ENCODE data around the gene TF.

Gene TF

DNA sequence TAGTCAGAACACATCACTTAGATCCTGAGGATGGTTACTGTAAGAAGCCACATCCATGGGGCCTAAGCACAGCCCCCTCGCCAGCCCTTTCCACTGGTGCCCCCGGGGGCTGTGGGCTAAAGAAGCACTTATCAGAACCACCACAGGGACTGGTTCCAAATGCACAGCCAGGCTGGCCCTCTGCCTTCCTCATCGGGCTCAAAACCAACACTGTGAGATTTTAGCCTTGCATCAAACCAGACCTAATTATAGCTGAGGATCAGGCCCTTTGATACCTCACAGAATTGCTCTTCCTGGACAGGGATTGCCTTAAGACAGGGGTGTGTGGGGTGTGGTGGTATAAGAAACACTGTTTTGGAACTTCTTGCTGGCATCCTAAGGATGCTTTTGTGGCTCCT, 83.1 kb downstream of the TF start:
- no peaks in the 10 kb centered on the region for H3K36me3 ChIP-seq (ENCODE audit: control insufficient read depth, insufficient read depth, low read length)
- no peak overlapping the region for H3K27ac ChIP-seq (ENCODE audit: low read depth, low read length, severe bottlenecking)
- no peaks in the 10 kb centered on the region for H3K4me1 ChIP-seq (ENCODE audit: control insufficient read depth, insufficient read depth, low read length, poor library complexity, severe bottlenecking)
- no peak overlapping the region for H3K4me3 ChIP-seq (ENCODE audit: extremely low read depth, insufficient read depth, low read length, poor library complexity, severe bottlenecking)
- no peaks in the 10 kb centered on the region for H3K9me3 ChIP-seq (ENCODE audit: control insufficient read depth, low read length)
- WGBS, 2 experiments (ENCODE audit: insufficient coverage in 2 of 2): 87 to 100% methylated on average over 3 of the region's 3 CpGs

DNA sequence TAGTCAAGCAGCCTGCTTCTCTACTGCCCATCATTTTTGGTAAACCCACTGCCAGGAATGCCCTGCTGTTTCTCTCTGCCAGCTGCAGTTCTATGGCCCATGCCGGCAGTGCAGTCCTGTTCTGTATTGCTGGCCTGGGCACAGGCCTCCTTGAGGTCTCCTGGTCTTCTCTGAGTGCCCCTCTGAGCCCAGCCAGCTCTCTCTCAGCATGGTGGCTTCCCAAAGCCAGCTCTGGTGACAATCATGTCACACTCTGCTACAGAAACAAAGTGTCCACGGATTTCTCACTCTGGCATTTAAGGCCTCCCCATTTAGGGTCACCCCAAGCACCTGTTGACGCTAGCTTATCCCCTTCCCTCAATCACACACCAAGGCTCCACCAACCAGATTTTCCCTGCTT, 83.9 kb downstream of the TF start:
- Histone ChIP-seq H3K4me1 (ENCODE audit: control insufficient read depth, insufficient read depth, low read length, poor library complexity, severe bottlenecking) (no peaks in the 10 kb centered on the region), H3K9me3 (ENCODE audit: control insufficient read depth, low read length) (no peaks in the 10 kb centered on the region), H3K4me3 (ENCODE audit: extremely low read depth, insufficient read depth, low read length, poor library complexity, severe bottlenecking) (no peak overlapping the region), H3K27ac (ENCODE audit: low read depth, low read length, severe bottlenecking) (no peak overlapping the region), H3K36me3 (ENCODE audit: control insufficient read depth, insufficient read depth, low read length) (no peaks in the 10 kb centered on the region)
- WGBS, 2 experiments (ENCODE audit: insufficient coverage in 2 of 2): 78 to 96% methylated on average over 3 of the region's 3 CpGs

GRCh38 chr3:133831966-133832801, 86.0 kb downstream of the TF start:
- Histone ChIP-seq H3K36me3 (ENCODE audit: control insufficient read depth, insufficient read depth, low read length) (no peaks in the 10 kb centered on the region), H3K4me3 (ENCODE audit: extremely low read depth, insufficient read depth, low read length, poor library complexity, severe bottlenecking) (no peak overlapping the region), H3K4me1 (ENCODE audit: control insufficient read depth, insufficient read depth, low read length, poor library complexity, severe bottlenecking) (no peaks in the 10 kb centered on the region), H3K9me3 (ENCODE audit: control insufficient read depth, low read length) (no peaks in the 10 kb centered on the region), H3K27ac (ENCODE audit: low read depth, low read length, severe bottlenecking) (no peak overlapping the region)
- 73 to 74% methylated on average over 10 to 11 of the region's 13 CpGs for WGBS, 2 experiments (ENCODE audit: insufficient coverage in 2 of 2)

- Histone ChIP-seq H3K27ac (ENCODE audit: low read depth, low read length, severe bottlenecking) (no peak overlapping the region), H3K4me3 (ENCODE audit: extremely low read depth, insufficient read depth, low read length, poor library complexity, severe bottlenecking) (no peak overlapping the region), H3K9me3 (ENCODE audit: control insufficient read depth, low read length) (no peaks in the 10 kb centered on the region), H3K36me3 (ENCODE audit: control insufficient read depth, insufficient read depth, low read length) (no peaks in the 10 kb centered on the region), H3K4me1 (ENCODE audit: control insufficient read depth, insufficient read depth, low read length, poor library complexity, severe bottlenecking) (no peaks in the 10 kb centered on the region)
- 94 to 96% methylated on average over 10 of the region's 10 CpGs for WGBS, 2 experiments (ENCODE audit: insufficient coverage in 2 of 2)
These were observed 86.6 kb downstream of the TF start for GRCh38 chr3:133832802-133833144.

DNA sequence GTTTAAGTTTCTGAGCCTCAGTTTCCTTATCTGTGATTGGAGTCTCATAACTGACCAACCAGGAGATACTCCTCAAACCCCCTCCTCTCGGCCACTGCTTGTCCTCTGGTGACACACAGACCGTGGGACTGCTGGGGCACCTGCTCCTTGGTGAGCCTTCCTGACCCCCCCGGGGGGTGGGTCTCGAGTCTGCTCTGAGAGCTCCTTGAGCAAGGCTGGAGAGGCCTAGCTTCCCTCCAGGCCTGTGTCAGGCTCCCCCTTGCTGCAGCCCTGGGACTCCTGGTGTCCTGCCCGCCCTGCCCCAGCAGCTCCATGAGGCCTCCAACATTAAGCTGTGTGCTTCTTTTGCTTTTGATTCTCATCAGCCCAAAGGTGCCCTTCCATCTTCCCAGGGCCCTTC, 87.1 kb downstream of the TF start:
- Histone ChIP-seq H3K4me1 (ENCODE audit: control insufficient read depth, insufficient read depth, low read length, poor library complexity, severe bottlenecking) (no peaks in the 10 kb centered on the region), H3K36me3 (ENCODE audit: control insufficient read depth, insufficient read depth, low read length) (no peaks in the 10 kb centered on the region), H3K27ac (ENCODE audit: low read depth, low read length, severe bottlenecking) (no peak overlapping the region), H3K9me3 (ENCODE audit: control insufficient read depth, low read length) (no peaks in the 10 kb centered on the region), H3K4me3 (ENCODE audit: extremely low read depth, insufficient read depth, low read length, poor library complexity, severe bottlenecking) (no peak overlapping the region)
- 86 to 93% methylated on average over 5 of the region's 5 CpGs for WGBS, 2 experiments (ENCODE audit: insufficient coverage in 2 of 2)

- Histone ChIP-seq H3K9me3 (ENCODE audit: control insufficient read depth, low read length) (no peaks in the 10 kb centered on the region), H3K4me1 (ENCODE audit: control insufficient read depth, insufficient read depth, low read length, poor library complexity, severe bottlenecking) (no peaks in the 10 kb centered on the region), H3K4me3 (ENCODE audit: extremely low read depth, insufficient read depth, low read length, poor library complexity, severe bottlenecking) (no peak overlapping the region), H3K36me3 (ENCODE audit: control insufficient read depth, insufficient read depth, low read length) (no peaks in the 10 kb centered on the region), H3K27ac (ENCODE audit: low read depth, low read length, severe bottlenecking) (no peak overlapping the region)
- WGBS, 2 experiments (ENCODE audit: insufficient coverage in 2 of 2): 76 to 87% methylated on average over 7 to 11 of the region's 13 CpGs
These were observed 87.9 kb downstream of the TF start for GRCh38 chr3:133833880-133834620.

DNA sequence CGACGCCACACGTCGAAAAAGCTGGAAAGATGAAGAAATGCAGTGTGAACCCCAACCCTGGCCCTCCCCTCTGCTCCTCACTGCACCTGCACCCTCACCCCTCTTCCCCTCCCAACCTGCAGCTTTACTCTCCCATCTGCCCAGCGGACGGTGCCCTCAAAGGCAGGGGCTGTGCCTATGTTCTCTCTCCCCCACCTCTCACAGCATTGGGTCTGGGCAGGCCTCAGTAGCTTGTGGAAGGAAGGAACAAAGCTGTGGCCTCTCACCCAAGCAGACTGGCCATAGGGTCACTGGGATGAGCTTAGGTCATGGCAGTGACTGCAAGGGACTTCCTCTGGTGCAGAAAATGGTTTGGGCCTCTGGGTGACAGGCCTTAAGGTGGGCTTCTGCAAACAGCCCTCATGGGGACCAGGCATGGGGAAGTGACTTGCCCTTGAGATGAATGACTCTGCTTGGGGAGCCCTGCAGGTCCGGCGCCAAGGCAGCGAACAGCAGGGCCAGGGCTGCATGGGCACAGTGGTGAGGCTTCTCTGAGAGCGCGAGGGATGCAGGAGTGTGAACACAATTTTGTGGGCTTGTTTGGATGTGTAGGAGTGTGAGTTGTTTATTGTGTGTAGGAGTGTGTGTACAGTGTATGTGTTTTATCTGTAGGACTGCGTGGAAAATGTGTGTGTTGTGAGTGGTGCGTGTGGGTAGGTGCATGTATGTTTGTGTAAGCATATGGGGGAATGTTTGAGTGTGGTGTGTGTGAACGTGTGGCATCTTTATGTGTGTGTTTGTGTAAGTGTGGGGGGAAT, 88.6 kb downstream of the TF start:
- Histone ChIP-seq H3K36me3 (ENCODE audit: control insufficient read depth, insufficient read depth, low read length) (no peaks in the 10 kb centered on the region), H3K4me1 (ENCODE audit: control insufficient read depth, insufficient read depth, low read length, poor library complexity, severe bottlenecking) (no peaks in the 10 kb centered on the region), H3K27ac (ENCODE audit: low read depth, low read length, severe bottlenecking) (no peak overlapping the region), H3K9me3 (ENCODE audit: control insufficient read depth, low read length) (no peaks in the 10 kb centered on the region), H3K4me3 (ENCODE audit: extremely low read depth, insufficient read depth, low read length, poor library complexity, severe bottlenecking) (no peak overlapping the region)
- WGBS, 2 experiments (ENCODE audit: insufficient coverage in 2 of 2): 91 to 95% methylated on average over 8 to 9 of the region's 14 CpGs

DNA sequence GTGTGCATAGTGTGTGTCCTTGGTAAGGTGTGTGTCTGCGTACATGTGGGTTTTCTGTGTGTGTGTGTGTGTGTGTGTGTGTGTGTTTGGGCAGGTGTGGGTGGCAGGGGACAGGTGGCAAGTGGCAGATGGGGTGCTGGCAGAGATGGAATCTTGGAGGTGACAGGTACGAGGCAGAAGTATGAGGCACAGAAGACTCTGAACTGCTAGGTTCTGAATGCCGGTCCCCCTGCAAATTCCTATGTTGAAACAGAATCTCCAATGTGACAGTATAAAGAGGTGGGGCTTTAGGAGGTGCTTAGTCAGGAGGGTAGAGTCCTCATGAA, 89.2 kb downstream of the TF start:
- Histone ChIP-seq H3K36me3 (ENCODE audit: control insufficient read depth, insufficient read depth, low read length) (no peaks in the 10 kb centered on the region), H3K9me3 (ENCODE audit: control insufficient read depth, low read length) (no peaks in the 10 kb centered on the region), H3K4me1 (ENCODE audit: control insufficient read depth, insufficient read depth, low read length, poor library complexity, severe bottlenecking) (no peaks in the 10 kb centered on the region), H3K27ac (ENCODE audit: low read depth, low read length, severe bottlenecking) (no peak overlapping the region), H3K4me3 (ENCODE audit: extremely low read depth, insufficient read depth, low read length, poor library complexity, severe bottlenecking) (no peak overlapping the region)
- 92 to 95% methylated on average over 1 to 3 of the region's 3 CpGs for WGBS, 2 experiments (ENCODE audit: insufficient coverage in 2 of 2)

- H3K36me3 ChIP-seq (ENCODE audit: control insufficient read depth, insufficient read depth, low read length): no peaks in the 10 kb centered on the region
- no peaks in the 10 kb centered on the region for H3K9me3 ChIP-seq (ENCODE audit: control insufficient read depth, low read length)
- H3K4me3 ChIP-seq (ENCODE audit: extremely low read depth, insufficient read depth, low read length, poor library complexity, severe bottlenecking): no peak overlapping the region
- H3K27ac ChIP-seq (ENCODE audit: low read depth, low read length, severe bottlenecking): no peak overlapping the region
- H3K4me1 ChIP-seq (ENCODE audit: control insufficient read depth, insufficient read depth, low read length, poor library complexity, severe bottlenecking): no peaks in the 10 kb centered on the region
- 72 to 88% methylated on average over 3 to 4 of the region's 4 CpGs for WGBS, 2 experiments (ENCODE audit: insufficient coverage in 2 of 2)
These were observed 89.8 kb downstream of the TF start for GRCh38 chr3:133835961-133836360.

DNA sequence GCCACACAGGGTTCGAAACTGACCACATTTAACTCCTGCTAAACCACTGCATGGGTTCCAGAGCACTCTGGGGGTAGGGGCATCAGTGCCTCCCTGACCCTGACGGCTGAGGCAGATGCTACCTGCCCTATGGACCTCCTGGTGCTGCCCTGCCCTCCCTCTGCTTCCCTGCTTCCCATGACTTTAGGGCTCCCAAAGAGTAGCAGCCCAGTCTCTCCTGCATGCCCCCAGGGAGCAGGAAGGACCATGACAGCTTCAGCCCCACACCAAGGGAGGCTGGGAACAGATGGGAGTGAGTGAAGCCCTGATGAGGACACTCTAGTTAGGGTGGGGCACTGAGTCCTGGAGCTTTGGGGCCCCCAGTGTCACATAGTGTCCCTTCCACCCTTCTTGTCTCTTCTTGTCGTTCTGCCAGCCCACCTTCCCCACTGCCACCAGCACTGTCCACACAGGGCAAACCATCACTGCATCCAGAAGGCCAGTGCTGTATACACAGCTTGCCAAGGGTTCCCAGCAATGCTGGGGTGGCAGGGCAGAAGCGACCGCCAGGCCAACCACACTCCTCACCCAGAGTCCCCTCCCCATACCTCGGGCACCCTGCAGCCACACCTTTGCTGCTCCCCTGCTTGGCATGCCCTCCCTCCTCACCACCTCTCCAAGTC, 90.4 kb downstream of the TF start:
- Histone ChIP-seq H3K27ac (ENCODE audit: low read depth, low read length, severe bottlenecking) (no peak overlapping the region), H3K36me3 (ENCODE audit: control insufficient read depth, insufficient read depth, low read length) (no peaks in the 10 kb centered on the region), H3K4me3 (ENCODE audit: extremely low read depth, insufficient read depth, low read length, poor library complexity, severe bottlenecking) (no peak overlapping the region), H3K4me1 (ENCODE audit: control insufficient read depth, insufficient read depth, low read length, poor library complexity, severe bottlenecking) (no peaks in the 10 kb centered on the region), H3K9me3 (ENCODE audit: control insufficient read depth, low read length) (no peaks in the 10 kb centered on the region)
- WGBS, 2 experiments (ENCODE audit: insufficient coverage in 2 of 2): 79 to 93% methylated on average over 6 of the region's 6 CpGs
